ENCODE data around the gene IRF9. TPM values are rescaled to one million over a fixed set of nuclear protein-coding genes. Genes with fewer than 3 reads are reported as not detected.

Gene IRF9
- total and polyA plus RNA-seq, 2 experiments from 2014 or later, result 8.2 to 8.4 TPM

DNA sequence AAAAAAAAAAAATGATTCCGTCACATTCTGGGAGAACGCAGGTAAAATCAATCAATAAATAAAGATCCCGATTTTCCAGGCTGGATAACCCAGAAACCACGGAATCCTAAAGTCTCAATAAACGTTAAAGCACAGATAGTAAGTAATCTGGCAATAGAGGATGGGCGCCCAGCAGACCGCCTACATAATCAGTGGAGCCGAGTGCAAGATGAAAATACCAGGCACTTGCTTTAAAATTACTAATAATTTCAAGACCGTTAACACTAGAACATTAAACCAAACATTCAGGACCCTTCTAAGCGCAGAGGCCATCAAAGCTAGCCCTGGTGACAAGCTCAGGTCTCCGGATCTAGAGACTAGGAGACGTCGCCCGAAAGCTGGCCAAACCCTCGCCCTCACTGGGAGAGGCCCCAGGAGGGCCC is 47.7 kb upstream of the IRF9 start:
- H3K36me3 Mint-ChIP-seq (ENCODE audit: low read depth), result peaks cover 14% of the 10 kb centered on the region

GRCh38 chr14:24113801-24114531 is 47.1 kb upstream of the IRF9 start:
- Histone ChIP-seq H3K79me2 (replicated peaks; ENCODE audit: insufficient read depth) (peaks cover 11% of the 10 kb centered on the region), H3K4me3 (peak overlapping the region; percentile 77), H3K36me3 (ENCODE audit: insufficient read depth) (peaks cover 7% of the 10 kb centered on the region; the same call in 1 of the 2 replicates), H3K9me2 (ENCODE audit: insufficient read depth) (no peaks in the 10 kb centered on the region), H3K4me2 (peak overlapping the region; percentile 96), H3K4me1 (ENCODE audit: insufficient read depth) (peaks cover 6% of the 10 kb centered on the region), H3F3A (replicated peaks; ENCODE audit: low read depth) (peaks cover 6% of the 10 kb centered on the region; the same call in 1 of the 2 replicates), H3K27ac (ENCODE audit: low read depth) (peak overlapping the region; percentile 94), H4K20me1 (replicated peaks; ENCODE audit: insufficient read depth) (no peaks in the 10 kb centered on the region; the same call in none of the 2 replicates), H3K27me3 (ENCODE audit: insufficient read depth) (no peaks in the 10 kb centered on the region), H2AFZ (peak overlapping the region; percentile 95)
- H3K4me1 Mint-ChIP-seq, result peaks cover 16% of the 10 kb centered on the region
- TF ChIP-seq CREB1 (CRISPR knock-in tag; IDR thresholded peaks at IDR 0.05; ENCODE audit: low read depth), result peak; percentile 62
- no peak for TF ChIP-seq ZNF114 (CRISPR knock-in tag; IDR thresholded peaks at IDR 0.05)
- peak; percentile 90 for TF ChIP-seq JUNB (IDR thresholded peaks at IDR 0.05; ENCODE audit: unreplicated experiment)
- TF ChIP-seq EZH2 (IDR thresholded peaks at IDR 0.05; ENCODE audit: low read depth, unreplicated experiment), result no peak
- peaks cover 20% of the 10 kb centered on the region for H3K36me3 Mint-ChIP-seq (ENCODE audit: low read depth)
- H3K27ac Mint-ChIP-seq, result peak overlapping the region; percentile 99
- peak overlapping the region; percentile 93 for H3K4me3 Mint-ChIP-seq
- peaks cover 3% of the 10 kb centered on the region; the same call in 1 of the 3 replicates for H3K9me3 Mint-ChIP-seq
- DNase-seq (ENCODE audit: low spot score), result peak; percentile 95
- ATAC-seq, result peak; percentile 61
- H3K27me3 Mint-ChIP-seq (ENCODE audit: insufficient read depth, low read depth, poor library complexity), result peaks cover 23% of the 10 kb centered on the region

More for the DNA sequence above, 47.7 kb upstream of the IRF9 start:
- H3K9me2 ChIP-seq (ENCODE audit: insufficient read depth), result no peaks in the 10 kb centered on the region
- H3K36me3 ChIP-seq (ENCODE audit: insufficient read depth), result peaks cover 4% of the 10 kb centered on the region; the same call in 1 of the 2 replicates
- Mint-ChIP-seq H3K4me3 (peak overlapping the region; percentile 93), H3K27me3 (ENCODE audit: insufficient read depth, low read depth, poor library complexity) (peaks cover 23% of the 10 kb centered on the region), H3K4me1 (peaks cover 16% of the 10 kb centered on the region), H3K27ac (peak overlapping the region; percentile 99), H3K9me3 (peaks cover 3% of the 10 kb centered on the region; the same call in 1 of the 3 replicates)
- H3K79me2 ChIP-seq (replicated peaks; ENCODE audit: insufficient read depth), result peaks cover 11% of the 10 kb centered on the region
- H4K20me1 ChIP-seq (replicated peaks; ENCODE audit: insufficient read depth), result no peaks in the 10 kb centered on the region; the same call in none of the 2 replicates
- H3K4me1 ChIP-seq (ENCODE audit: insufficient read depth), result peaks cover 6% of the 10 kb centered on the region
- ATAC-seq (no peak), DNase-seq (ENCODE audit: low spot score) (no peak)
- peak overlapping the region; percentile 77 for H3K4me3 ChIP-seq
- H2AFZ ChIP-seq, result peak overlapping the region; percentile 95
- no peak for TF ChIP-seq EZH2 (IDR thresholded peaks at IDR 0.05; ENCODE audit: low read depth, unreplicated experiment)
- TF ChIP-seq EZH2phosphoT487 (IDR thresholded peaks at IDR 0.05; ENCODE audit: unreplicated experiment), result no peak
- TF ChIP-seq NANOG (IDR thresholded peaks at IDR 0.05; ENCODE audit: borderline replicate concordance), result no peak
- TF ChIP-seq POLR2AphosphoS5 (IDR thresholded peaks at IDR 0.05; ENCODE audit: low read depth), result no peak
- TF ChIP-seq ZNF331 (CRISPR knock-in tag; IDR thresholded peaks at IDR 0.05; ENCODE audit: low read depth), result no peak
- no peak for TF ChIP-seq STAT1 (IDR thresholded peaks at IDR 0.05; ENCODE audit: unreplicated experiment)
- TF ChIP-seq, protein P1, sequence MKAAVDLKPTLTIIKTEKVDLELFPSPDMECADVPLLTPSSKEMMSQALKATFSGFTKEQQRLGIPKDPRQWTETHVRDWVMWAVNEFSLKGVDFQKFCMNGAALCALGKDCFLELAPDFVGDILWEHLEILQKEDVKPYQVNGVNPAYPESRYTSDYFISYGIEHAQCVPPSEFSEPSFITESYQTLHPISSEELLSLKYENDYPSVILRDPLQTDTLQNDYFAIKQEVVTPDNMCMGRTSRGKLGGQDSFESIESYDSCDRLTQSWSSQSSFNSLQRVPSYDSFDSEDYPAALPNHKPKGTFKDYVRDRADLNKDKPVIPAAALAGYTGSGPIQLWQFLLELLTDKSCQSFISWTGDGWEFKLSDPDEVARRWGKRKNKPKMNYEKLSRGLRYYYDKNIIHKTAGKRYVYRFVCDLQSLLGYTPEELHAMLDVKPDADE (IDR thresholded peaks at IDR 0.05), result no peak
- H3F3A ChIP-seq (replicated peaks; ENCODE audit: low read depth), result peaks cover 6% of the 10 kb centered on the region; the same call in 1 of the 2 replicates
- peak overlapping the region; percentile 94; the same call in 1 of the 2 replicates for H3K27ac ChIP-seq (ENCODE audit: low read depth)
- no peaks in the 10 kb centered on the region for H3K27me3 ChIP-seq (ENCODE audit: insufficient read depth)
- peak overlapping the region; percentile 96 for H3K4me2 ChIP-seq

All from GM23338 (cell line).